Liver (tissue), 3 donors: ENCODE data around the gene CACNA1F.

Experiments used
- ATF3 ChIP-seq: IDR thresholded peaks from 2 replicates; pipeline ENCODE4 v1.6.1; 2016; ENCODE audit warnings: antibody characterized with exemption
- CTCF ChIP-seq: fragments of 150-350 bp; IDR thresholded peaks from 2 replicates; pipeline ENCODE4 v1.5.1; 2017; ENCODE audit warnings: improper control_type of control experiment, low read depth, low read length; ENCODE audit not compliant: missing input control
- HNF4A ChIP-seq, 2 donors: conservative IDR thresholded peaks; 2 replicates each; pipeline ENCODE4 v1.6.1; 2016; ENCODE audit warnings: antibody characterized with exemption in 2 of 2, mild to moderate bottlenecking in 2 of 2
- JUND ChIP-seq, 2 donors: IDR thresholded peaks; 2 replicates each; pipeline ENCODE4 v1.6.1; 2016; ENCODE audit warnings: antibody characterized with exemption in 2 of 2
- MAX ChIP-seq: IDR thresholded peaks from 2 replicates; pipeline ENCODE4 v1.6.1; 2016; ENCODE audit warnings: antibody characterized with exemption
- REST ChIP-seq: IDR thresholded peaks from 2 replicates; pipeline ENCODE4 v1.6.1; 2016; ENCODE audit warnings: antibody characterized with exemption, mild to moderate bottlenecking
- SP1 ChIP-seq: IDR thresholded peaks from 2 replicates; pipeline ENCODE4 v1.6.1; 2018; ENCODE audit warnings: antibody characterized with exemption, mild to moderate bottlenecking
- TAF1 ChIP-seq: conservative IDR thresholded peaks from 2 replicates; pipeline ENCODE4 v1.6.1; 2016; ENCODE audit warnings: antibody characterized with exemption, mild to moderate bottlenecking
- YY1 ChIP-seq: IDR thresholded peaks from 2 replicates; pipeline ENCODE4 v1.6.1; 2016; ENCODE audit warnings: antibody characterized with exemption, mild to moderate bottlenecking
- donor health status: healthy.
- donor health status: healthy.

- TF ChIP-seq CTCF (no peak), REST (no peak), SP1 (no peak), MAX (no peak), JUND (IDR thresholded peaks at IDR 0.05) (no peak), TAF1 (no peak), ATF3 (no peak), YY1 (no peak), HNF4A (conservative IDR thresholded peaks at IDR 0.05) (no peak)
These were observed 72.2 kb downstream of the CACNA1F start for GRCh38 chrX:49160908-49161307.
